Stimulated activated CD8-positive, alpha-beta memory T cell treated with anti-CD3 and anti-CD28 coated beads, Interleukin-7, amount 100 ng/mL, for 4 hours (primary cell): Measurements from ENCODE around the gene AMMECR1L.
"Not testable (repeated sequence)": the region's sequence is repeated elsewhere in the genome, so short reads cannot be mapped to it uniquely, and the experiment has no call there.

Experiments
- DNase-seq, 2 donors: peaks; one replicate each; pipeline ENCODE4 v3.0.0-alpha.2; 2020; ENCODE audit warnings: low read depth in 2 of 2

The AMMECR1L gene

GRCh38 chr2:127885780-127886592 lies at the start of gene AMMECR1L:
Gene AMMECR1L, minus strand, starts transcription at chr2:127885956. Its CDS starts 11,722 bp downstream, at chr2:127874234.
- DNase-seq = peak; percentile 51 to 65

GRCh38 chr2:127935337-127935736 lies 49.6 kb upstream of the AMMECR1L start:
- DNase-seq = no peak

- no peak for DNase-seq
These were observed 46.6 kb upstream of the AMMECR1L start for GRCh38 chr2:127932199-127932876.

GRCh38 chr2:127929449-127929848 lies 43.7 kb upstream of the AMMECR1L start:
- no peak for DNase-seq

GRCh38 chr2:127927384-127927783 lies 41.6 kb upstream of the AMMECR1L start:
- DNase-seq = no peak

- no peak for DNase-seq
These were observed 32.2 kb upstream of the AMMECR1L start for GRCh38 chr2:127917916-127918315.

GRCh38 chr2:127913808-127914457 lies 28.2 kb upstream of the AMMECR1L start:
- DNase-seq = no peak

- no peak for DNase-seq
These were observed 26.0 kb upstream of the AMMECR1L start for GRCh38 chr2:127911737-127912136.

GRCh38 chr2:127910415-127910814 lies 24.7 kb upstream of the AMMECR1L start:
- no peak for DNase-seq

GRCh38 chr2:127909019-127909418 lies 23.3 kb upstream of the AMMECR1L start:
- DNase-seq = no peak

GRCh38 chr2:127907733-127908400 lies 22.1 kb upstream of the AMMECR1L start:
- not testable (repeated sequence) for DNase-seq

- DNase-seq = no peak
These were observed 20.6 kb upstream of the AMMECR1L start for GRCh38 chr2:127906206-127906926.

GRCh38 chr2:127901339-127902056 lies 15.7 kb upstream of the AMMECR1L start:
- DNase-seq = no peak

- no peak for DNase-seq
These were observed 11.9 kb upstream of the AMMECR1L start for GRCh38 chr2:127897531-127898211.

GRCh38 chr2:127893494-127893893 lies 7.7 kb upstream of the AMMECR1L start:
- no peak for DNase-seq

GRCh38 chr2:127893033-127893432 lies 7.3 kb upstream of the AMMECR1L start:
- no peak for DNase-seq

- no peak for DNase-seq
These were observed 6.1 kb upstream of the AMMECR1L start for GRCh38 chr2:127891811-127892210.

GRCh38 chr2:127890756-127891155 lies 5.0 kb upstream of the AMMECR1L start:
- not testable (repeated sequence) for DNase-seq

GRCh38 chr2:127888772-127889171 lies 3.0 kb upstream of the AMMECR1L start:
- no peak for DNase-seq

GRCh38 chr2:127887776-127888130 lies 2.0 kb upstream of the AMMECR1L start:
- DNase-seq = no peak
